OCI-LY7 (cell line): ENCODE data around the gene ANO2. TPM values are rescaled to one million over a fixed set of nuclear protein-coding genes. Genes with fewer than 3 reads are reported as not detected.

Experiments
- BruUV-seq: library from RNA; stranded (reverse); fragments of 400-500 nt; replicated peaks from 2 replicates; lab custom pipeline; 2021; lab: Mats Ljungman, UMichigan
- CTCF ChIA-PET: fragments of 300-600 bp; sonication (Branson Sonifier 250); formaldehyde crosslinking; loops from one replicate; lab custom pipeline; 2022; ENCODE audit warnings: antibody characterized with exemption; ENCODE audit not compliant: unreplicated experiment; lab: Charles Lee
- POLR2A ChIA-PET: fragments of 300-600 bp; sonication (Branson Sonifier 250); formaldehyde crosslinking; loops from one replicate; lab custom pipeline; 2022; ENCODE audit warnings: antibody characterized with exemption; lab: Charles Lee
- DNase-seq: peaks from one replicate; pipeline ENCODE4 v3.0.0-alpha.2; 2015; ENCODE audit warnings: low spot score
- H2AFZ ChIP-seq: fragments of 200-600 bp; sonication (generic), shearing (Covaris generic); 2 replicates; pipeline ENCODE4 v1.6.1; 2014; ENCODE audit warnings: mild to moderate bottlenecking, antibody characterized with exemption, low read length, moderate library complexity
- H3K27ac ChIP-seq: fragments of 200-600 bp; sonication (generic); 2 replicates; pipeline ENCODE4 v1.5.1; 2014; ENCODE audit warnings: mixed run types, low read depth, mild to moderate bottlenecking, moderate library complexity, low read length, inconsistent platforms; ENCODE audit not compliant: poor library complexity, severe bottlenecking
- H3K36me3 ChIP-seq: fragments of 200-600 bp; sonication (generic); 2 replicates; pipeline ENCODE4 v1.6.1; 2014; ENCODE audit warnings: mild to moderate bottlenecking, antibody characterized with exemption, low read length, moderate library complexity, mixed read lengths; ENCODE audit not compliant: insufficient read depth
- H3K4me1 ChIP-seq: fragments of 200-600 bp; sonication (generic); 2 replicates; pipeline ENCODE4 v1.5.1; 2014; ENCODE audit warnings: mild to moderate bottlenecking, low read length; ENCODE audit not compliant: insufficient read depth, poor library complexity, severe bottlenecking
- H3K4me2 ChIP-seq: fragments of 200-600 bp; sonication (generic); 2 replicates; pipeline ENCODE4 v1.6.1; 2014; ENCODE audit warnings: mild to moderate bottlenecking, low read length
- H3K4me3 ChIP-seq: fragments of 200-600 bp; sonication (generic); 2 replicates; pipeline ENCODE4 v1.5.1; 2014; ENCODE audit warnings: mild to moderate bottlenecking, low read depth, low read length; ENCODE audit not compliant: poor library complexity, severe bottlenecking
- H3K79me2 ChIP-seq: fragments of 200-600 bp; sonication (generic); 2 replicates; pipeline ENCODE4 v1.6.1; 2016; ENCODE audit warnings: low read depth, mild to moderate bottlenecking, low read length, moderate library complexity, mixed read lengths; ENCODE audit not compliant: insufficient read depth
- H3K9me2 ChIP-seq: fragments of 200-600 bp; sonication (generic); 2 replicates; pipeline ENCODE4 v1.6.1; 2016; ENCODE audit warnings: mild to moderate bottlenecking, low read length, mixed read lengths; ENCODE audit not compliant: insufficient read depth
- H3K9me3 ChIP-seq: fragments of 200-600 bp; sonication (generic); 2 replicates; pipeline ENCODE4 v1.6.1; 2014; ENCODE audit warnings: mild to moderate bottlenecking, mixed run types, low read length, mixed read lengths
- H4K20me1 ChIP-seq: fragments of 200-600 bp; sonication (generic); 2 replicates; pipeline ENCODE4 v1.6.1; 2014; ENCODE audit warnings: mild to moderate bottlenecking, antibody characterized with exemption, low read length, moderate library complexity, mixed read lengths; ENCODE audit not compliant: insufficient read depth
- CTCF ChIP-seq: fragments of 200-600 bp; sonication (generic); conservative IDR thresholded peaks from 2 replicates; pipeline ENCODE4 v1.5.1; 2014; ENCODE audit warnings: mild to moderate bottlenecking, antibody characterized with exemption, low read length, moderate library complexity, mixed read lengths
- EZH2phosphoT487 ChIP-seq: fragments of 200-600 bp; sonication (generic); IDR thresholded peaks from 2 replicates; pipeline ENCODE4 v1.6.1; 2018; ENCODE audit warnings: low read depth, borderline replicate concordance, mild to moderate bottlenecking, mixed run types, antibody characterized with exemption, low read length, moderate library complexity, mixed read lengths
- intact Hi-C: fragments of 100-400 bp; cut with micrococcal nuclease; formaldehyde crosslinking; loops from one replicate; pipeline ENCODE4 v1.10.0; 2022; ENCODE audit not compliant: unreplicated experiment
- total RNA-seq, 2 experiments: library from RNA; depleted of rRNA in 1 of 2; stranded (reverse); fragments of >200 nt in 1 of 2; shearing (Covaris generic) in 1 of 2; gene quantifications; 2 replicates each; pipeline ENCODE4 v1.2.3, GENCODE V29; 2014 to 2022

The ANO2 gene
- total RNA-seq, 2 experiments from 2014 or later = not detected

GRCh38 chr12:5525783-5526367 lies 419.2 kb downstream of the ANO2 start:
- H3K9me2 ChIP-seq = no peaks in the 10 kb centered on the region
- no peaks in the 10 kb centered on the region for H4K20me1 ChIP-seq
- intact Hi-C loops = no loop called here
- H3K4me1 ChIP-seq = no peaks in the 10 kb centered on the region
- no peak for TF ChIP-seq CTCF
- no peak for TF ChIP-seq EZH2phosphoT487
- ChIA-PET POLR2A (no interaction called here), CTCF (no interaction called here)
- no peaks in the 10 kb centered on the region for H3K79me2 ChIP-seq
- H3K4me2 ChIP-seq = no peak overlapping the region
- no peak overlapping the region for H3K27ac ChIP-seq
- H3K9me3 ChIP-seq = no peaks in the 10 kb centered on the region
- BruUV-seq = no TSS peak
- no peak for DNase-seq
- no peak overlapping the region for H3K4me3 ChIP-seq
- H2AFZ ChIP-seq = no peak overlapping the region
- H3K36me3 ChIP-seq = no peaks in the 10 kb centered on the region

GRCh38 chr12:5524769-5525436 lies 420.2 kb downstream of the ANO2 start:
- Histone ChIP-seq H4K20me1 (no peaks in the 10 kb centered on the region), H3K27ac (no peak overlapping the region), H3K9me2 (no peaks in the 10 kb centered on the region), H2AFZ (no peak overlapping the region), H3K79me2 (no peaks in the 10 kb centered on the region), H3K4me1 (no peaks in the 10 kb centered on the region), H3K4me2 (no peak overlapping the region), H3K4me3 (no peak overlapping the region), H3K9me3 (no peaks in the 10 kb centered on the region), H3K36me3 (no peaks in the 10 kb centered on the region)
- CTCF ChIA-PET = no interaction called here
- no TSS peak for BruUV-seq
- intact Hi-C loops = no loop called here
- DNase-seq = no peak
- TF ChIP-seq EZH2phosphoT487 (no peak), CTCF (no peak)
- POLR2A ChIA-PET = interaction anchor here (0.7 kb wide), 1 partner anchor 29 kb away, joined by 4 read pairs; no protein-coding TSS in a partner anchor
